MCF 10A (cell line): Measurements from ENCODE around the gene USP10. TPM values are rescaled to one million over a fixed set of nuclear protein-coding genes. Genes with fewer than 3 reads are reported as not detected.

Experiments used
- BruUV-seq: library from RNA; stranded (reverse); fragments of 400-500 nt; replicated peaks from 2 replicates; lab custom pipeline; 2021; lab: Mats Ljungman, UMichigan
- CTCF ChIA-PET: fragments of 300-600 bp; sonication (Branson Sonifier 250); formaldehyde crosslinking; extraction: SDS; loops from one replicate; lab custom pipeline; 2021; ENCODE audit warnings: antibody characterized with exemption, inconsistent platforms; lab: Yijun Ruan, JAX
- POLR2A ChIA-PET: fragments of 300-600, 350-650 bp; sonication (Branson Sonifier 250); formaldehyde crosslinking; extraction: SDS; loops from one replicate; lab custom pipeline; 2020; ENCODE audit warnings: antibody characterized with exemption, inconsistent platforms; lab: Yijun Ruan, JAX
- DNase-seq: peaks from one replicate; pipeline ENCODE4 v3.0.0-alpha.2; 2018; ENCODE audit not compliant: unreplicated experiment
- H3K27ac Mint-ChIP-seq: one replicate; pipeline ENCODE4 v1.8.0; 2022; ENCODE audit warnings: mild to moderate bottlenecking, low read depth, mixed read lengths; ENCODE audit not compliant: unreplicated experiment
- H3K27me3 Mint-ChIP-seq: one replicate; pipeline ENCODE4 v1.8.0; 2022; ENCODE audit warnings: mixed read lengths; ENCODE audit not compliant: insufficient read depth, unreplicated experiment
- H3K36me3 Mint-ChIP-seq: one replicate; pipeline ENCODE4 v1.8.0; 2022; ENCODE audit warnings: mild to moderate bottlenecking, moderate library complexity, mixed read lengths; ENCODE audit not compliant: insufficient read depth, unreplicated experiment
- H3K4me1 Mint-ChIP-seq: one replicate; pipeline ENCODE4 v1.8.0; 2022; ENCODE audit warnings: mixed read lengths; ENCODE audit not compliant: insufficient read depth, unreplicated experiment
- H3K4me3 Mint-ChIP-seq: one replicate; pipeline ENCODE4 v1.8.0; 2022; ENCODE audit warnings: mild to moderate bottlenecking, moderate library complexity, mixed read lengths; ENCODE audit not compliant: unreplicated experiment
- H3K9me3 Mint-ChIP-seq: one replicate; pipeline ENCODE4 v1.8.0; 2022; ENCODE audit warnings: mixed read lengths; ENCODE audit not compliant: unreplicated experiment
- intact Hi-C: fragments of 100-400 bp; cut with micrococcal nuclease; formaldehyde crosslinking; loops from 2 replicates; pipeline ENCODE4 v1.14.1; 2022
- total RNA-seq: library from RNA; stranded (reverse); gene quantifications from 2 replicates; pipeline ENCODE4 v1.2.3, GENCODE V29; 2022
- TF ChIP-seq, protein P1 (sequence below): fragments of 200-600 bp; IDR thresholded peaks from one replicate; pipeline ENCODE4 v1.8.0; 2022; ENCODE audit warnings: antibody characterized with exemption, mild to moderate bottlenecking; ENCODE audit not compliant: unreplicated experiment

Gene USP10
- total RNA-seq, 1 experiment from 2014 or later = 129 TPM

GRCh38 chr16:84816485-84816884, 116.7 kb downstream of the USP10 start:
- no TSS peak for BruUV-seq
- Mint-ChIP-seq H3K4me1 (peaks cover 6% of the 10 kb centered on the region), H3K27me3 (peaks cover 56% of the 10 kb centered on the region), H3K27ac (no peak overlapping the region), H3K9me3 (no peaks in the 10 kb centered on the region), H3K36me3 (no peaks in the 10 kb centered on the region), H3K4me3 (no peak overlapping the region)
- intact Hi-C loops = no loop called here
- POLR2A ChIA-PET = no interaction called here
- CTCF ChIA-PET = no interaction called here
- no peak for DNase-seq
- TF ChIP-seq, protein P1, sequence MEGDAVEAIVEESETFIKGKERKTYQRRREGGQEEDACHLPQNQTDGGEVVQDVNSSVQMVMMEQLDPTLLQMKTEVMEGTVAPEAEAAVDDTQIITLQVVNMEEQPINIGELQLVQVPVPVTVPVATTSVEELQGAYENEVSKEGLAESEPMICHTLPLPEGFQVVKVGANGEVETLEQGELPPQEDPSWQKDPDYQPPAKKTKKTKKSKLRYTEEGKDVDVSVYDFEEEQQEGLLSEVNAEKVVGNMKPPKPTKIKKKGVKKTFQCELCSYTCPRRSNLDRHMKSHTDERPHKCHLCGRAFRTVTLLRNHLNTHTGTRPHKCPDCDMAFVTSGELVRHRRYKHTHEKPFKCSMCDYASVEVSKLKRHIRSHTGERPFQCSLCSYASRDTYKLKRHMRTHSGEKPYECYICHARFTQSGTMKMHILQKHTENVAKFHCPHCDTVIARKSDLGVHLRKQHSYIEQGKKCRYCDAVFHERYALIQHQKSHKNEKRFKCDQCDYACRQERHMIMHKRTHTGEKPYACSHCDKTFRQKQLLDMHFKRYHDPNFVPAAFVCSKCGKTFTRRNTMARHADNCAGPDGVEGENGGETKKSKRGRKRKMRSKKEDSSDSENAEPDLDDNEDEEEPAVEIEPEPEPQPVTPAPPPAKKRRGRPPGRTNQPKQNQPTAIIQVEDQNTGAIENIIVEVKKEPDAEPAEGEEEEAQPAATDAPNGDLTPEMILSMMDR = no peak

DNA sequence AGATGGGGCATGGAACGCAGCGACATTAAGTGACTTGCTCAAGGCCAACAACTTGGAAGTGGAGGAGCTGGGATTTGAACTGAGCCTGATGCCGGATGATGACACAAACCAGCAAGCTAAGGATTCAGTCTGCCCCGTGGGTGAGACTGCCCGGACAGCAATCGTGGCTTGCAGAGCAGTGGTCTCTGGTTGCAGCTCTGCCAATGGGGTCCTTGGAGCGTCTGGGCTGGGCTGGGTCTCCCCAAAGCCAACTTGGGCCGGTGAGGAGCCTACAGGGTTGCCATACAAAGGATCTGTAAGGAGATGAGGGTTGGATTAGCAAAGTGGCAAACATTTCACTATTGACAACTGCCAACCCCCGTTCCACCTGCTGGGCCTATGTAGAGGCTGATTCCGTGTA, 117.4 kb downstream of the USP10 start:
- Mint-ChIP-seq H3K27ac (no peak overlapping the region), H3K27me3 (peaks cover 63% of the 10 kb centered on the region), H3K4me3 (no peak overlapping the region), H3K9me3 (no peaks in the 10 kb centered on the region), H3K36me3 (no peaks in the 10 kb centered on the region), H3K4me1 (peaks cover 6% of the 10 kb centered on the region)
- BruUV-seq = no TSS peak
- POLR2A ChIA-PET = interaction anchor here (0.7 kb wide), 1 partner anchor 64 kb away, joined by 3 read pairs; no protein-coding TSS in a partner anchor
- intact Hi-C loops = no loop called here
- CTCF ChIA-PET = no interaction called here
- no peak for DNase-seq
- TF ChIP-seq, protein P1 = no peak

DNA sequence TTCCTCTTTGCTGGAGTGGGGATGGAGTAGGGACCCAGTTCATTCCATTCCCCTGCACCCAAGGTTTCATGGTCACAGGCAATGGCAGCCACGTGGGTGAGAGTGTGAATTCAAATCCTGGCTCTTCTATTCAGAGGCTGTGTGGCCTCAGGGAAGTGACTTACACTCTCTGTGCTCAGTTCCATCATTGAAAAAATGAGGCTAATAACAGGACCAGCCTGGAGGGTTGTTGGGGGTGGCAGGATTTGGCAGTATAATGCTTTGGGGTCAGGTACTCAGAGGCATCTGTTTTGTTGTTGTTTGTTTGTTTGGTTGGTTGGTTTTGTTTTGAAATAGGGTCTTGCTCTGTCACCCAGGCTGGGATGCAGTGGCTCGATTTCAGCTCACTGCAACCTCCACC, 117.8 kb downstream of the USP10 start:
- ChIA-PET CTCF (no interaction called here), POLR2A (interaction anchor here (0.7 kb wide), 1 partner anchor 64 kb away, joined by 3 read pairs; no protein-coding TSS in a partner anchor)
- intact Hi-C loops = no loop called here
- Mint-ChIP-seq H3K27me3 (peaks cover 63% of the 10 kb centered on the region), H3K27ac (no peak overlapping the region), H3K36me3 (no peaks in the 10 kb centered on the region), H3K9me3 (no peaks in the 10 kb centered on the region), H3K4me1 (peaks cover 6% of the 10 kb centered on the region), H3K4me3 (no peak overlapping the region)
- no TSS peak for BruUV-seq
- DNase-seq = no peak
- TF ChIP-seq, protein P1 = no peak

- H3K4me1 Mint-ChIP-seq = peaks cover 6% of the 10 kb centered on the region
- TF ChIP-seq, protein P1 = no peak
- ChIA-PET POLR2A (interaction anchor here (0.6 kb wide), 1 partner anchor 88 kb away, joined by 4 read pairs; no protein-coding TSS in a partner anchor), CTCF (no interaction called here)
- H3K36me3 Mint-ChIP-seq = no peaks in the 10 kb centered on the region
- no TSS peak for BruUV-seq
- no peak overlapping the region for H3K4me3 Mint-ChIP-seq
- H3K9me3 Mint-ChIP-seq = no peaks in the 10 kb centered on the region
- DNase-seq = no peak
- H3K27ac Mint-ChIP-seq = no peak overlapping the region
- intact Hi-C loops = no loop called here
- H3K27me3 Mint-ChIP-seq = peaks cover 58% of the 10 kb centered on the region
These were observed 118.3 kb downstream of the USP10 start for GRCh38 chr16:84818133-84818532.
